B cell (primary cell): ENCODE measurements around the gene MRRF. TPM values are rescaled to one million over a fixed set of nuclear protein-coding genes. Genes with fewer than 3 reads are reported as not detected.

ENCODE experiments used
- ATAC-seq: fragments of 200-7000 bp; cut with Tn5 transposase; one replicate; pipeline ENCODE4 v1.10.0; 2021; ENCODE audit warnings: low read depth, mild to moderate bottlenecking, moderate number of reproducible peaks, moderate library complexity
- CTCF ChIA-PET: fragments of 350-600 bp; sonication (Branson Sonifier 250); formaldehyde crosslinking; loops from one replicate; lab custom pipeline; 2021; ENCODE audit warnings: antibody characterized with exemption, inconsistent platforms; lab: Charles Lee
- POLR2A ChIA-PET: fragments of 350-600 bp; sonication (Branson Sonifier 250); formaldehyde crosslinking; loops from one replicate; lab custom pipeline; 2021; ENCODE audit warnings: antibody characterized with exemption; lab: Charles Lee
- DNase-seq: peaks from one replicate; pipeline ENCODE4 v3.0.0; 2013
- H2AFZ ChIP-seq: 2 replicates; pipeline ENCODE4 v1.6.1; 2012; ENCODE audit warnings: mild to moderate bottlenecking, low read depth, low read length; ENCODE audit not compliant: insufficient read depth, poor library complexity, severe bottlenecking
- H3K27ac ChIP-seq, 2 donors: 1 replicate in 1 of 2; 2 replicates in 1 of 2; pipeline ENCODE4 v1.5.1; 2012 to 2013; ENCODE audit warnings: low read length in 2 of 2, mild to moderate bottlenecking in 2 of 2, moderate library complexity in 1 of 2
- H3K27me3 ChIP-seq, 4 experiments: fragments of 200-600 bp in 1 of 4; sonication (generic) in 1 of 4; replicated peaks in 1 of 4; 1 replicate in 2 of 4; 2 replicates in 2 of 4; pipeline versions ENCODE4 v1.6.1 to v1.7.0; 2013 to 2016; ENCODE audit warnings: low read length in 3 of 4, mild to moderate bottlenecking in 2 of 4, mixed read lengths in 1 of 4, moderate library complexity in 1 of 4; ENCODE audit not compliant: insufficient read depth in 4 of 4, control insufficient read depth in 3 of 4; ENCODE audit errors: control extremely low read depth in 1 of 4
- H3K36me3 ChIP-seq, 2 experiments: replicated peaks in 1 of 2; 1 replicate in 1 of 2; 2 replicates in 1 of 2; pipeline versions ENCODE4 v1.6.1 to v1.7.1; 2013; ENCODE audit warnings: low read length in 1 of 2; ENCODE audit not compliant: insufficient read depth in 2 of 2, control insufficient read depth in 1 of 2; ENCODE audit errors: control extremely low read depth in 1 of 2, extremely low read depth in 1 of 2
- H3K4me1 ChIP-seq, 2 donors: fragments of 200-600 bp in 1 of 2; sonication (generic) in 1 of 2; 1 replicate in 1 of 2; 2 replicates in 1 of 2; pipeline versions ENCODE4 v1.5.1 to v1.6.1; 2013 to 2017; ENCODE audit warnings: low read length in 2 of 2; ENCODE audit not compliant: control insufficient read depth in 2 of 2, insufficient read depth in 2 of 2
- H3K4me2 ChIP-seq: replicated peaks from 2 replicates; pipeline ENCODE3; 2012; ENCODE audit warnings: mild to moderate bottlenecking, low read depth, low read length; ENCODE audit not compliant: poor library complexity, severe bottlenecking
- H3K4me3 ChIP-seq, 5 experiments: fragments of 200-600 bp in 1 of 5; sonication (generic) in 1 of 5; 1 replicate in 3 of 5; 2 replicates in 2 of 5; pipeline versions ENCODE4 v1.5.1 to v1.7.0; 2011 to 2016; ENCODE audit warnings: low read length in 4 of 5, mild to moderate bottlenecking in 4 of 5, low read depth in 2 of 5, control low read depth in 1 of 5, moderate library complexity in 1 of 5; ENCODE audit not compliant: insufficient read depth in 1 of 5; ENCODE audit errors: control extremely low read depth in 1 of 5, extremely low read depth in 1 of 5
- H3K79me2 ChIP-seq: fragments of 200-600 bp; sonication (generic); one replicate; pipeline ENCODE4 v1.6.0; 2016; ENCODE audit warnings: low read length; ENCODE audit not compliant: control insufficient read depth, insufficient read depth
- H3K9ac ChIP-seq: fragments of 200-600 bp; sonication (generic); 2 replicates; pipeline ENCODE4 v1.6.1; 2017; ENCODE audit warnings: mild to moderate bottlenecking, low read length, moderate library complexity
- H3K9me3 ChIP-seq, 3 donors: one replicate each; pipeline versions ENCODE4 v1.6.1 to v1.7.1; 2013; ENCODE audit warnings: low read length in 2 of 3; ENCODE audit not compliant: control insufficient read depth in 2 of 3, insufficient read depth in 1 of 3; ENCODE audit errors: control extremely low read depth in 1 of 3
- H4K20me1 ChIP-seq: 2 replicates; pipeline ENCODE4 v1.6.0; 2012; ENCODE audit warnings: mild to moderate bottlenecking, low read length; ENCODE audit not compliant: insufficient read depth, control insufficient read depth, poor library complexity, severe bottlenecking
- H3K27ac Mint-ChIP-seq: one replicate; pipeline ENCODE4 v1.8.0; 2021; ENCODE audit warnings: mixed read lengths
- H3K27me3 Mint-ChIP-seq: one replicate; pipeline ENCODE4 v1.8.0; 2021; ENCODE audit warnings: mixed read lengths
- H3K4me1 Mint-ChIP-seq: one replicate; pipeline ENCODE4 v1.8.0; 2021; ENCODE audit warnings: mixed read lengths
- H3K4me3 Mint-ChIP-seq: one replicate; pipeline ENCODE4 v1.8.0; 2021; ENCODE audit warnings: mixed read lengths
- H3K9me3 Mint-ChIP-seq: one replicate; pipeline ENCODE4 v1.8.0; 2022; ENCODE audit warnings: mixed read lengths; ENCODE audit not compliant: insufficient read depth
- EZH2 ChIP-seq: IDR thresholded peaks from 2 replicates; pipeline ENCODE4 v1.6.1; 2012; ENCODE audit warnings: borderline replicate concordance, low read depth, mild to moderate bottlenecking, moderate library complexity, low read length; ENCODE audit not compliant: insufficient read depth, poor library complexity, severe bottlenecking
- WGBS: methylation state at CpG from one replicate; pipeline ENCODE4 v1.1.5; 2013; ENCODE audit warnings: missing lambda C conversion rate; ENCODE audit not compliant: insufficient coverage; 5-methylcytosine and 5-hydroxymethylcytosine counted together
- intact Hi-C: fragments of 100-400 bp; cut with micrococcal nuclease; formaldehyde crosslinking; loops from one replicate; pipeline ENCODE4 v1.10.0; 2022
- polyA plus RNA-seq: library from polyadenylated mRNA; depleted of rRNA; stranded (reverse); fragments of >200 nt; gene quantifications from 2 replicates; pipeline ENCODE4 v1.2.3, GENCODE V29; 2012
- total RNA-seq, 2 donors: library from RNA; stranded (reverse); fragments of 120-200 nt in 1 of 2; gene quantifications; 1 replicate in 1 of 2; 2 replicates in 1 of 2; pipeline versions ENCODE4 v1.2.3 to v1.2.4, GENCODE V29; 2013 to 2022
- TF ChIP-seq, protein P1 (sequence below): fragments of 200-600 bp; IDR thresholded peaks from one replicate; pipeline ENCODE4 v1.8.0; 2022; ENCODE audit warnings: antibody characterized with exemption, mild to moderate bottlenecking

The MRRF gene
- total and polyA plus RNA-seq, 2 donors (not counting 1 experiment from before 2014, with no cell fraction given) = 38.6 to 44.9 TPM

DNA sequence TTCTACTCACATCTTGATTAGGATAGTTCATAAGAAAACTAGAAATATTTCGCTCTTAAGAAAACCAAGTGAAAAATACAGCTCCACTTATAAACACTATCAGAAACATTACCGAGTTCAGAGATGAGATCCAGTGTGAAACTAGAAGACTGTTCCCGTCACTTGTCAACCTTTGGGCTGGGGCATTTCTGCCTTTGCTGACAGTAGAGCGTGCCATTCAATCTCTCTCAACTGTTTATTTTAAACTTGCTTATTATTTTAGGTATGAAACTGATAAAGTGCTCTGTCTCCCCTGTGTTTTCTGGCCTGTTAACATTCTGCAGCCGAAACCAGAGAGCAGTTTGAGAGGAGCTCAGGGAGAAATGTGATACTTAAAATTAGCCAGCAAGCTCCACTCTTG lies 16.7 kb downstream of the MRRF start:
- Histone ChIP-seq H4K20me1 (peaks cover 7% of the 10 kb centered on the region), H3K4me3 (no peak overlapping the region), H3K4me2 (no peak overlapping the region), H3K27ac (no peak overlapping the region), H3K4me1 (peaks cover 7 to 10% of the 10 kb centered on the region in 2 donors), H3K9ac (no peak overlapping the region), H3K27me3 (no peaks in the 10 kb centered on the region), H2AFZ (no peak overlapping the region), H3K36me3 (peaks cover 9 to 41% of the 10 kb centered on the region in 2 experiments), H3K79me2 (peaks cover 42% of the 10 kb centered on the region), H3K9me3 (peaks cover 0 to 9% (median 9%) of the 10 kb centered on the region in 3 donors)
- TF ChIP-seq EZH2 = no peak
- TF ChIP-seq, protein P1, sequence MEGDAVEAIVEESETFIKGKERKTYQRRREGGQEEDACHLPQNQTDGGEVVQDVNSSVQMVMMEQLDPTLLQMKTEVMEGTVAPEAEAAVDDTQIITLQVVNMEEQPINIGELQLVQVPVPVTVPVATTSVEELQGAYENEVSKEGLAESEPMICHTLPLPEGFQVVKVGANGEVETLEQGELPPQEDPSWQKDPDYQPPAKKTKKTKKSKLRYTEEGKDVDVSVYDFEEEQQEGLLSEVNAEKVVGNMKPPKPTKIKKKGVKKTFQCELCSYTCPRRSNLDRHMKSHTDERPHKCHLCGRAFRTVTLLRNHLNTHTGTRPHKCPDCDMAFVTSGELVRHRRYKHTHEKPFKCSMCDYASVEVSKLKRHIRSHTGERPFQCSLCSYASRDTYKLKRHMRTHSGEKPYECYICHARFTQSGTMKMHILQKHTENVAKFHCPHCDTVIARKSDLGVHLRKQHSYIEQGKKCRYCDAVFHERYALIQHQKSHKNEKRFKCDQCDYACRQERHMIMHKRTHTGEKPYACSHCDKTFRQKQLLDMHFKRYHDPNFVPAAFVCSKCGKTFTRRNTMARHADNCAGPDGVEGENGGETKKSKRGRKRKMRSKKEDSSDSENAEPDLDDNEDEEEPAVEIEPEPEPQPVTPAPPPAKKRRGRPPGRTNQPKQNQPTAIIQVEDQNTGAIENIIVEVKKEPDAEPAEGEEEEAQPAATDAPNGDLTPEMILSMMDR = no peak
- WGBS = 100% methylated on average over 1 of the region's 5 CpGs
- no peak overlapping the region for H3K27ac Mint-ChIP-seq
- POLR2A ChIA-PET = no interaction called here
- no peaks in the 10 kb centered on the region for H3K27me3 Mint-ChIP-seq
- ATAC-seq (no peak), DNase-seq (no peak)
- no peaks in the 10 kb centered on the region for H3K9me3 Mint-ChIP-seq
- peaks cover 8% of the 10 kb centered on the region for H3K4me1 Mint-ChIP-seq
- no peak overlapping the region for H3K4me3 Mint-ChIP-seq
- CTCF ChIA-PET = no interaction called here
- intact Hi-C loops = no loop called here

DNA sequence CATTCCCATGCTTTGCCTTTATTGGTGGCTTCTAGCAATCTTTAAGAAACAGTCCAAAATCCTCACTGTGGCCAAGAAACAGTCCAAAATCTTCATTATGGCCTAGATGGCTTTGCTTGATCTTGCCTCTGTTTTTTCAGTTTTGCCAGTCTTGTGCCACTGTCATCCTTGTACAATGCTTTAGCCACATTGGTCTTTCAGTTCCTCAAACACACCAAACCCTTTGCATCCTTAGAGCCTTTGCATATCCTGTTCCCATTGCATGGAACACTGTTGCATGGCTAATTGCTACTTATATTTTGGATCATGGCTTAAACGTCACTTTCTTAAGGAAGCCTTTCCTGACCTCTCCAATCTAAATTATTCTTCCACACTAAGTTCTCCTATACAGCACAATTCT lies 22.1 kb downstream of the MRRF start:
- ATAC-seq = peak; percentile 81
- H3K36me3 ChIP-seq = peaks cover 16 to 34% of the 10 kb centered on the region in 2 experiments
- CTCF ChIA-PET = interaction anchor here (1.7 kb wide), 1 partner anchor 22 kb away, joined by 6 read pairs; the partner anchor contains the start of genes MRRF and RBM18

More for the DNA sequence above, 22.1 kb downstream of the MRRF start:
- intact Hi-C loops = no loop called here
- Mint-ChIP-seq H3K4me3 (peak overlapping the region; percentile 12), H3K4me1 (peaks cover 33% of the 10 kb centered on the region), H3K27ac (peak overlapping the region; percentile 71), H3K27me3 (no peaks in the 10 kb centered on the region), H3K9me3 (no peaks in the 10 kb centered on the region)
- TF ChIP-seq, protein P1 = no peak
- TF ChIP-seq EZH2 = no peak
- H3K9me3 ChIP-seq = no peaks in the 10 kb centered on the region
- POLR2A ChIA-PET = no interaction called here
- no peaks in the 10 kb centered on the region for H4K20me1 ChIP-seq
- peaks cover 25 to 30% of the 10 kb centered on the region in 2 donors for H3K4me1 ChIP-seq
- H3K79me2 ChIP-seq = peaks cover 16% of the 10 kb centered on the region
- no peaks in the 10 kb centered on the region for H3K27me3 ChIP-seq
- H3K4me2 ChIP-seq = peak overlapping the region; percentile 20
- no peak overlapping the region for H3K9ac ChIP-seq
- no peak overlapping the region for H2AFZ ChIP-seq
- peak overlapping the region; percentile 27 to 70 for H3K27ac ChIP-seq
- no peak overlapping the region for H3K4me3 ChIP-seq
- no CpG with 5 or more reads among the region's 1 CpG for WGBS
- peak; percentile 56 for DNase-seq
